Endothelial cell of umbilical vein (primary cell): ENCODE measurements around the gene MACROD2. TPM values are rescaled to one million over a fixed set of nuclear protein-coding genes. Genes with fewer than 3 reads are reported as not detected.

Experiments used
- BruUV-seq: library from RNA; stranded (reverse); fragments of 400-500 nt; replicated peaks from 2 replicates; lab custom pipeline; 2021; lab: Mats Ljungman, UMichigan
- CTCF ChIA-PET: fragments of 300-600, 350-600 bp; sonication (Branson Sonifier 250); formaldehyde crosslinking; loops from one replicate; lab custom pipeline; 2021; ENCODE audit warnings: antibody characterized with exemption, inconsistent platforms; lab: Charles Lee
- POLR2A ChIA-PET: fragments of 300-600, 350-600 bp; sonication (Branson Sonifier 250); formaldehyde crosslinking; loops from one replicate; lab custom pipeline; 2021; ENCODE audit warnings: antibody characterized with exemption, inconsistent platforms; lab: Charles Lee
- DNase-seq: peaks from one replicate; pipeline ENCODE4 v3.0.0-alpha.2; 2011; ENCODE audit warnings: low read depth, low spot score
- FAIRE-seq: peaks from 2 replicates; lab custom pipeline; 2011; peaks lifted over from hg19 to GRCh38; lab: Jason Lieb, UNC
- H2AFZ ChIP-seq: 2 replicates; pipeline ENCODE4 v1.6.0; 2012; ENCODE audit warnings: low read depth, low read length, control low read depth, inconsistent platforms
- H3K27ac ChIP-seq: 2 replicates; pipeline ENCODE4 v1.5.1; 2011; ENCODE audit warnings: low read depth, mild to moderate bottlenecking, control low read depth, low read length, moderate library complexity; ENCODE audit not compliant: insufficient read depth
- H3K27me3 ChIP-seq, 2 experiments: 2 replicates each; pipeline versions ENCODE4 v1.6.0 to v1.6.1; 2011; ENCODE audit warnings: low read length in 2 of 2, mixed read lengths in 1 of 2; ENCODE audit not compliant: control insufficient read depth in 2 of 2, insufficient read depth in 2 of 2
- H3K36me3 ChIP-seq, 2 experiments: 2 replicates in 1 of 2; 3 replicates in 1 of 2; pipeline ENCODE4 v1.5.1; 2011; ENCODE audit warnings: low read length in 2 of 2, mild to moderate bottlenecking in 1 of 2, moderate library complexity in 1 of 2; ENCODE audit not compliant: control insufficient read depth in 2 of 2, insufficient read depth in 2 of 2; ENCODE audit errors: extremely low read depth in 1 of 2
- H3K4me1 ChIP-seq: 3 replicates; pipeline ENCODE4 v1.5.1; 2011; ENCODE audit warnings: mild to moderate bottlenecking, low read length; ENCODE audit not compliant: control insufficient read depth, insufficient read depth; ENCODE audit errors: extremely low read depth
- H3K4me2 ChIP-seq: 2 replicates; pipeline ENCODE4 v1.6.1; 2011; ENCODE audit warnings: low read length, control low read depth, mixed read lengths; ENCODE audit not compliant: insufficient read depth
- H3K4me3 ChIP-seq, 3 experiments: fragments of 200-600 bp in 1 of 3; sonication (generic), shearing (Covaris generic) in 1 of 3; replicated peaks in 1 of 3; 2 replicates each; pipeline ENCODE4 v1.5.1; 2011 to 2016; ENCODE audit warnings: control low read depth in 3 of 3, low read length in 3 of 3, mild to moderate bottlenecking in 2 of 3, inconsistent platforms in 1 of 3, low read depth in 1 of 3, moderate library complexity in 1 of 3; ENCODE audit not compliant: insufficient read depth in 1 of 3
- H3K79me2 ChIP-seq: 2 replicates; pipeline ENCODE4 v1.6.0; 2012; ENCODE audit warnings: low read length, inconsistent platforms; ENCODE audit not compliant: control insufficient read depth, insufficient read depth
- H3K9ac ChIP-seq: replicated peaks from 2 replicates; pipeline ENCODE3; 2011; ENCODE audit warnings: low read length, control low read depth; ENCODE audit not compliant: insufficient read depth; ENCODE audit errors: extremely low read depth
- H3K9me1 ChIP-seq: replicated peaks from 3 replicates; pipeline ENCODE4 v1.6.0; 2011; ENCODE audit warnings: mild to moderate bottlenecking, low read length; ENCODE audit not compliant: control insufficient read depth, insufficient read depth; ENCODE audit errors: extremely low read depth
- H3K9me3 ChIP-seq: replicated peaks from 2 replicates; pipeline ENCODE4 v1.5.1; 2012; ENCODE audit warnings: low read length, inconsistent platforms; ENCODE audit not compliant: control insufficient read depth, insufficient read depth
- H4K20me1 ChIP-seq: replicated peaks from 2 replicates; pipeline ENCODE3; 2011; ENCODE audit warnings: mild to moderate bottlenecking, low read length; ENCODE audit not compliant: control insufficient read depth, insufficient read depth; ENCODE audit errors: extremely low read depth
- GATA2 ChIP-seq: IDR thresholded peaks from 2 replicates; pipeline ENCODE4 v1.7.0; 2011; ENCODE audit warnings: low read depth, mild to moderate bottlenecking, moderate library complexity, mixed read lengths, low read length; ENCODE audit not compliant: insufficient read length, insufficient read depth
- JUN ChIP-seq: IDR thresholded peaks from 2 replicates; pipeline ENCODE4 v1.6.1; 2011; ENCODE audit warnings: borderline replicate concordance, low read depth; ENCODE audit not compliant: insufficient read length, insufficient read depth
- POLR2AphosphoS5 ChIP-seq: IDR thresholded peaks from 2 replicates; pipeline ENCODE4 v1.6.1; 2012; ENCODE audit warnings: low read depth, mild to moderate bottlenecking, control low read depth, low read length, moderate library complexity; ENCODE audit not compliant: insufficient read depth
- dilution Hi-C: fragments of 300-500 bp; cut with MboI; formaldehyde crosslinking; loops from one replicate; pipeline ENCODE4 v1.15.0; 2019; ENCODE audit warnings: low sequenced_read_pairs; ENCODE audit not compliant: extremely low pct_ligation_motif_present
- intact Hi-C: fragments of 100-400 bp; cut with micrococcal nuclease; formaldehyde crosslinking; loops from one replicate; pipeline ENCODE4 v1.10.0; 2022
- polyA plus RNA-seq, 4 experiments: library from polyadenylated mRNA; depleted of rRNA in 3 of 4; stranded (reverse) in 3 of 4; unstranded in 1 of 4; fragments of >200 nt; gene quantifications; 2 replicates each; pipeline versions ENCODE4 v1.2.1 to v1.2.3, GENCODE V29; 2011 to 2012; ENCODE audit warnings: missing spikeins in 1 of 4
- total RNA-seq: library from RNA; stranded (reverse); gene quantifications from 2 replicates; pipeline ENCODE4 v1.2.3, GENCODE V29; 2021
- TF ChIP-seq, protein P1 (sequence below), 2 donors: IDR thresholded peaks; 1 replicate in 1 of 2; 2 replicates in 1 of 2; pipeline ENCODE4 v1.5.1; 2011; ENCODE audit warnings: low read length in 2 of 2, mild to moderate bottlenecking in 2 of 2, moderate library complexity in 2 of 2, control low read depth in 1 of 2, inconsistent platforms in 1 of 2, low read depth in 1 of 2; ENCODE audit not compliant: insufficient read depth in 1 of 2; ENCODE audit errors: extremely low read depth in 1 of 2
- TF ChIP-seq, protein P2 (sequence below): IDR thresholded peaks from 2 replicates; pipeline ENCODE4 v1.6.1; 2011; ENCODE audit not compliant: insufficient read depth, insufficient read length

Gene MACROD2
- total and polyA plus RNA-seq, 2 donors (not counting 3 experiments of a cell fraction or from before 2014, with no cell fraction given), result 0.11 to 0.73 TPM

DNA sequence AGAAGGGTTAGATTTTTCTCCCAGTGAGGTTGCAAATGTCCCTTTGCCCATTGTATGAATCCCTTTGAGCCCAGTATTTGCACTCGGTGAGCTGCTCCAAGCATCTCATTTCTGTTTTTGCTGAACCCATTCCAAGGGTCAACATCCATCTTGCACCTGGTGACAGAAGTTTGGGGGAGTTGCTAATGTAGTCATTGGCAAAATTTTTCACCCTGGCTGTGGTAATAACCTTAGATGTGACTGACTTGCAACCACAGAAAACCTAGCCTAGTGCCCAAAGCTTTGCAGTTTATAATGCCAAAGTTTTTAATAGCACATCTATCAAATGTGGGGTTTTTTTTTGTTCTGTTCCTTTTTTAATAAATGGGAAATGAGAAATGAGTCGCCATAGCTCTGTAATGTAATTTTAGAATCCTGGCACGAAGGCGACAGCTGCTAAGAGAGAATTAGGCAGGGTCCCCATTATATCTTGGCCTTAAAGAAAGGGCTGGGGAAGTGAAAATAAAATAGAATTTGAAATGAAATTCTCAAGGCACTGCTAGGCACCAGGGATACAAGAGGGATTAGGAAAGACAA, 1895.2 kb downstream of the MACROD2 start:
- no peaks in the 10 kb centered on the region for H3K79me2 ChIP-seq
- TF ChIP-seq POLR2AphosphoS5, result no peak
- TF ChIP-seq, protein P1, sequence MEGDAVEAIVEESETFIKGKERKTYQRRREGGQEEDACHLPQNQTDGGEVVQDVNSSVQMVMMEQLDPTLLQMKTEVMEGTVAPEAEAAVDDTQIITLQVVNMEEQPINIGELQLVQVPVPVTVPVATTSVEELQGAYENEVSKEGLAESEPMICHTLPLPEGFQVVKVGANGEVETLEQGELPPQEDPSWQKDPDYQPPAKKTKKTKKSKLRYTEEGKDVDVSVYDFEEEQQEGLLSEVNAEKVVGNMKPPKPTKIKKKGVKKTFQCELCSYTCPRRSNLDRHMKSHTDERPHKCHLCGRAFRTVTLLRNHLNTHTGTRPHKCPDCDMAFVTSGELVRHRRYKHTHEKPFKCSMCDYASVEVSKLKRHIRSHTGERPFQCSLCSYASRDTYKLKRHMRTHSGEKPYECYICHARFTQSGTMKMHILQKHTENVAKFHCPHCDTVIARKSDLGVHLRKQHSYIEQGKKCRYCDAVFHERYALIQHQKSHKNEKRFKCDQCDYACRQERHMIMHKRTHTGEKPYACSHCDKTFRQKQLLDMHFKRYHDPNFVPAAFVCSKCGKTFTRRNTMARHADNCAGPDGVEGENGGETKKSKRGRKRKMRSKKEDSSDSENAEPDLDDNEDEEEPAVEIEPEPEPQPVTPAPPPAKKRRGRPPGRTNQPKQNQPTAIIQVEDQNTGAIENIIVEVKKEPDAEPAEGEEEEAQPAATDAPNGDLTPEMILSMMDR (IDR thresholded peaks at IDR 0.05; ENCODE audit: extremely low read depth in 1 of 2, insufficient read depth in 1 of 2, low read depth in 1 of 2, low read length in 2 of 2), result no peak
- no peak for TF ChIP-seq GATA2
- TF ChIP-seq, protein P2, sequence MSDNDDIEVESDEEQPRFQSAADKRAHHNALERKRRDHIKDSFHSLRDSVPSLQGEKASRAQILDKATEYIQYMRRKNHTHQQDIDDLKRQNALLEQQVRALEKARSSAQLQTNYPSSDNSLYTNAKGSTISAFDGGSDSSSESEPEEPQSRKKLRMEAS, result no peak
- no peak for TF ChIP-seq JUN
- H3K4me2 ChIP-seq, result no peak overlapping the region
- dilution Hi-C loops (no loop called here), intact Hi-C loops (no loop called here)
- DNase-seq, result no peak
- POLR2A ChIA-PET, result no interaction called here
- no peaks in the 10 kb centered on the region for H3K9me3 ChIP-seq
- H3K27me3 ChIP-seq, result no peaks in the 10 kb centered on the region
- no peaks in the 10 kb centered on the region for H3K4me1 ChIP-seq
- H3K9ac ChIP-seq, result no peak overlapping the region
- BruUV-seq, result no TSS peak
- H2AFZ ChIP-seq, result no peak overlapping the region
- no peak for FAIRE-seq
- H3K27ac ChIP-seq, result no peak overlapping the region
- no peaks in the 10 kb centered on the region for H3K36me3 ChIP-seq
- H4K20me1 ChIP-seq, result no peaks in the 10 kb centered on the region
- CTCF ChIA-PET, result no interaction called here
- H3K9me1 ChIP-seq, result no peaks in the 10 kb centered on the region
- H3K4me3 ChIP-seq, result no peak overlapping the region
